OCI-LY7 (cell line): Measurements from ENCODE around the gene DYNC2H1. TPM values are rescaled to one million over a fixed set of nuclear protein-coding genes. Genes with fewer than 3 reads are reported as not detected.

Experiments used
- BruUV-seq: library from RNA; stranded (reverse); fragments of 400-500 nt; replicated peaks from 2 replicates; lab custom pipeline; 2021; lab: Mats Ljungman, UMichigan
- CTCF ChIA-PET: fragments of 300-600 bp; sonication (Branson Sonifier 250); formaldehyde crosslinking; loops from one replicate; lab custom pipeline; 2022; ENCODE audit warnings: antibody characterized with exemption; ENCODE audit not compliant: unreplicated experiment; lab: Charles Lee
- POLR2A ChIA-PET: fragments of 300-600 bp; sonication (Branson Sonifier 250); formaldehyde crosslinking; loops from one replicate; lab custom pipeline; 2022; ENCODE audit warnings: antibody characterized with exemption; lab: Charles Lee
- DNase-seq: peaks from one replicate; pipeline ENCODE4 v3.0.0-alpha.2; 2015; ENCODE audit warnings: low spot score
- H2AFZ ChIP-seq: fragments of 200-600 bp; sonication (generic), shearing (Covaris generic); 2 replicates; pipeline ENCODE4 v1.6.1; 2014; ENCODE audit warnings: mild to moderate bottlenecking, antibody characterized with exemption, low read length, moderate library complexity
- H3K27ac ChIP-seq: fragments of 200-600 bp; sonication (generic); 2 replicates; pipeline ENCODE4 v1.5.1; 2014; ENCODE audit warnings: mixed run types, low read depth, mild to moderate bottlenecking, moderate library complexity, low read length, inconsistent platforms; ENCODE audit not compliant: poor library complexity, severe bottlenecking
- H3K36me3 ChIP-seq: fragments of 200-600 bp; sonication (generic); 2 replicates; pipeline ENCODE4 v1.6.1; 2014; ENCODE audit warnings: mild to moderate bottlenecking, antibody characterized with exemption, low read length, moderate library complexity, mixed read lengths; ENCODE audit not compliant: insufficient read depth
- H3K4me1 ChIP-seq: fragments of 200-600 bp; sonication (generic); 2 replicates; pipeline ENCODE4 v1.5.1; 2014; ENCODE audit warnings: mild to moderate bottlenecking, low read length; ENCODE audit not compliant: insufficient read depth, poor library complexity, severe bottlenecking
- H3K4me2 ChIP-seq: fragments of 200-600 bp; sonication (generic); 2 replicates; pipeline ENCODE4 v1.6.1; 2014; ENCODE audit warnings: mild to moderate bottlenecking, low read length
- H3K4me3 ChIP-seq: fragments of 200-600 bp; sonication (generic); 2 replicates; pipeline ENCODE4 v1.5.1; 2014; ENCODE audit warnings: mild to moderate bottlenecking, low read depth, low read length; ENCODE audit not compliant: poor library complexity, severe bottlenecking
- H3K79me2 ChIP-seq: fragments of 200-600 bp; sonication (generic); 2 replicates; pipeline ENCODE4 v1.6.1; 2016; ENCODE audit warnings: low read depth, mild to moderate bottlenecking, low read length, moderate library complexity, mixed read lengths; ENCODE audit not compliant: insufficient read depth
- H3K9me2 ChIP-seq: fragments of 200-600 bp; sonication (generic); 2 replicates; pipeline ENCODE4 v1.6.1; 2016; ENCODE audit warnings: mild to moderate bottlenecking, low read length, mixed read lengths; ENCODE audit not compliant: insufficient read depth
- H3K9me3 ChIP-seq: fragments of 200-600 bp; sonication (generic); 2 replicates; pipeline ENCODE4 v1.6.1; 2014; ENCODE audit warnings: mild to moderate bottlenecking, mixed run types, low read length, mixed read lengths
- H4K20me1 ChIP-seq: fragments of 200-600 bp; sonication (generic); 2 replicates; pipeline ENCODE4 v1.6.1; 2014; ENCODE audit warnings: mild to moderate bottlenecking, antibody characterized with exemption, low read length, moderate library complexity, mixed read lengths; ENCODE audit not compliant: insufficient read depth
- CTCF ChIP-seq: fragments of 200-600 bp; sonication (generic); conservative IDR thresholded peaks from 2 replicates; pipeline ENCODE4 v1.5.1; 2014; ENCODE audit warnings: mild to moderate bottlenecking, antibody characterized with exemption, low read length, moderate library complexity, mixed read lengths
- EZH2phosphoT487 ChIP-seq: fragments of 200-600 bp; sonication (generic); IDR thresholded peaks from 2 replicates; pipeline ENCODE4 v1.6.1; 2018; ENCODE audit warnings: low read depth, borderline replicate concordance, mild to moderate bottlenecking, mixed run types, antibody characterized with exemption, low read length, moderate library complexity, mixed read lengths
- intact Hi-C: fragments of 100-400 bp; cut with micrococcal nuclease; formaldehyde crosslinking; loops from one replicate; pipeline ENCODE4 v1.10.0; 2022; ENCODE audit not compliant: unreplicated experiment
- total RNA-seq, 2 experiments: library from RNA; depleted of rRNA in 1 of 2; stranded (reverse); fragments of >200 nt in 1 of 2; shearing (Covaris generic) in 1 of 2; gene quantifications; 2 replicates each; pipeline ENCODE4 v1.2.3, GENCODE V29; 2014 to 2022

The DYNC2H1 gene
- total RNA-seq, 2 experiments from 2014 or later, result 0.44 to 1.1 TPM

- Histone ChIP-seq H2AFZ (0 out of 2 replicates have a peak overlapping the region, but pooled peaks have one; percentile 39), H4K20me1 (no peaks in the 10 kb centered on the region), H3K9me2 (no peaks in the 10 kb centered on the region), H3K4me1 (no peaks in the 10 kb centered on the region), H3K4me3 (no peak overlapping the region), H3K79me2 (no peaks in the 10 kb centered on the region), H3K4me2 (no peak overlapping the region), H3K27ac (no peak overlapping the region), H3K9me3 (no peaks in the 10 kb centered on the region), H3K36me3 (no peaks in the 10 kb centered on the region)
- ChIA-PET POLR2A (no interaction called here), CTCF (no interaction called here)
- TF ChIP-seq CTCF, result peak; percentile 85
- no peak for TF ChIP-seq EZH2phosphoT487
- intact Hi-C loops, result loop anchor here (2.0 kb wide), 1 partner anchor 275 kb away; no protein-coding TSS in a partner anchor
- no TSS peak for BruUV-seq
- DNase-seq, result peak; percentile 51
Observed at GRCh38 chr11:103326070-103326794, 217.0 kb downstream of the DYNC2H1 start.

GRCh38 chr11:103327721-103328120 lies 218.5 kb downstream of the DYNC2H1 start:
- CTCF ChIA-PET, result no interaction called here

More at GRCh38 chr11:103327721-103328120, 218.5 kb downstream of the DYNC2H1 start:
- Histone ChIP-seq H3K27ac (no peak overlapping the region), H3K79me2 (no peaks in the 10 kb centered on the region), H3K9me2 (no peaks in the 10 kb centered on the region), H3K36me3 (no peaks in the 10 kb centered on the region), H4K20me1 (no peaks in the 10 kb centered on the region), H3K4me3 (no peak overlapping the region), H3K4me2 (no peak overlapping the region), H3K4me1 (no peaks in the 10 kb centered on the region), H3K9me3 (no peaks in the 10 kb centered on the region), H2AFZ (no peak overlapping the region)
- TF ChIP-seq EZH2phosphoT487 (no peak), CTCF (no peak)
- POLR2A ChIA-PET, result no interaction called here
- intact Hi-C loops, result loop anchor here (2.0 kb wide), 1 partner anchor 273 kb away; no protein-coding TSS in a partner anchor
- no peak for DNase-seq
- no TSS peak for BruUV-seq
